GM20000 (cell line): ENCODE results near the gene SMAP1.

Experiments
- DNase-seq: peaks from one replicate; pipeline ENCODE4 v3.0.0; 2012; ENCODE audit warnings: low spot score
- CTCF ChIP-seq: IDR thresholded peaks from 2 replicates; pipeline ENCODE4 v1.5.1; 2012; ENCODE audit warnings: mild to moderate bottlenecking, control low read depth; ENCODE audit errors: extremely low read depth, missing control alignments

Gene SMAP1

GRCh38 chr6:70700922-70701876 lies 33.5 kb downstream of the SMAP1 start:
- no peak for DNase-seq
- TF ChIP-seq CTCF, result no peak

- no peak for TF ChIP-seq CTCF
- no peak for DNase-seq
Observed at GRCh38 chr6:70705772-70706171, 38.1 kb downstream of the SMAP1 start.

DNA sequence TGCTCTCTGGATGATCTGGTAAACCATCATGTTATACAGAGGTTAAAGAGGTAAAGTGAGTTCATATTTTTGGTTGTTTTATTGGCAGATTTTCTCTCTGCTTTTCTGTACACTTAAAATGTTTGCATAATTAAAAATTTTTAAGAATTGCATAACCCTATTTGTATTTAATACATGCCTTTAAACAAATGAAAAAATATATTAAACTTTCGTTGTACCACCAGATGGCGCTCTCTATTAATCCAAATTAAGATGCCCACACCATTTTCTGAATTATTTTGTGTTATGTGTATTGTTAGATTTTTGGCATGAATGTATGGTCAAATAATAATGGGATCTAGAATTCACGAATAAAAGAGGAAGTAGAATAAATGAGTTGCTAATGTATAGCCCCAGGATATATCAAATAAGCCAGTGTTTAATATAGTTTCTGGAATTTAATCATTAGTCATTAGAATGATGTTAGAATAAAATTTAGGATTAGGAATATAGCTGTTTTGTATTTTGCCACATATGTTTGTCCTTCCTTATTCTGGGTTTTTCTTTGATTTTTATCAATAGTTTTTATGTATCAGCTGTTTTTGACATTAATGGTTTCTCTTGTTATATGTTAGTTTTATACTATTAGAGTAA lies 38.9 kb downstream of the SMAP1 start:
- TF ChIP-seq CTCF, result no peak
- no peak for DNase-seq

GRCh38 chr6:70707893-70708292 lies 40.2 kb downstream of the SMAP1 start:
- TF ChIP-seq CTCF, result no peak
- DNase-seq, result no peak

GRCh38 chr6:70708448-70708847 lies 40.8 kb downstream of the SMAP1 start:
- no peak for TF ChIP-seq CTCF
- no peak for DNase-seq

DNA sequence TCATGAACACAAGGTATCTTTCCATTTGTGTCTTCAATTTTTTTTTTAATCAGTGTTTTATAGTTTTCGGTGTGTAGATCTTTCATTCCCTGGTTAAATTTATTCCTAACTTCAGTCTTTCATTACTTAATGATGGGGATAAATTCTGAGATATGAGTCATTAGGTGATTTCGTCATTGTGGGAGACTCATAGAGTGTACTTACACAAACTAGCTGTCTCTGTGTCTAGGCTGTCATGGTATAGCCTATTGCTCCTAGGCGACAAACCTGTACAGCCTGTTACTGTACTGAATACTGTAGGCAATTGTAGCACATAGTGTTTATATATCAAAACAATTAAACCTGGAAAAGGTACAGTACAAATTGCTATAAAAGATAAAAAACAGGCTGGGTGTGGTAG lies 42.1 kb downstream of the SMAP1 start:
- no peak for TF ChIP-seq CTCF
- DNase-seq, result no peak

- TF ChIP-seq CTCF, result no peak
- no peak for DNase-seq
Observed at GRCh38 chr6:70714716-70715257, 47.1 kb downstream of the SMAP1 start.
